Mucosa of stomach (tissue), 1 donor: Measurements from ENCODE around the gene SH3BP5.
"Not testable (repeated sequence)": the region's sequence is repeated elsewhere in the genome, so short reads cannot be mapped to it uniquely, and the experiment has no call there.

Experiments
- H3K27me3 ChIP-seq: one replicate; pipeline ENCODE4 v1.7.0; 2013; ENCODE audit warnings: mild to moderate bottlenecking, low read length; ENCODE audit not compliant: control insufficient read depth, insufficient read depth
- H3K36me3 ChIP-seq: one replicate; pipeline ENCODE4 v1.7.0; 2013; ENCODE audit warnings: low read length; ENCODE audit not compliant: control insufficient read depth, insufficient read depth
- H3K4me1 ChIP-seq: one replicate; pipeline ENCODE4 v1.7.0; 2013; ENCODE audit warnings: mild to moderate bottlenecking, low read length; ENCODE audit not compliant: control insufficient read depth, insufficient read depth
- H3K4me3 ChIP-seq: one replicate; pipeline ENCODE4 v1.7.0; 2013; ENCODE audit warnings: low read length
- H3K9ac ChIP-seq: one replicate; pipeline ENCODE4 v1.7.0; 2013; ENCODE audit warnings: mild to moderate bottlenecking, low read length, moderate library complexity
- H3K9me3 ChIP-seq: one replicate; pipeline ENCODE4 v1.7.0; 2013; ENCODE audit warnings: mild to moderate bottlenecking, low read length, moderate library complexity; ENCODE audit not compliant: control insufficient read depth
- donor health status: Pancreatic carcinoma.

The SH3BP5 gene

DNA sequence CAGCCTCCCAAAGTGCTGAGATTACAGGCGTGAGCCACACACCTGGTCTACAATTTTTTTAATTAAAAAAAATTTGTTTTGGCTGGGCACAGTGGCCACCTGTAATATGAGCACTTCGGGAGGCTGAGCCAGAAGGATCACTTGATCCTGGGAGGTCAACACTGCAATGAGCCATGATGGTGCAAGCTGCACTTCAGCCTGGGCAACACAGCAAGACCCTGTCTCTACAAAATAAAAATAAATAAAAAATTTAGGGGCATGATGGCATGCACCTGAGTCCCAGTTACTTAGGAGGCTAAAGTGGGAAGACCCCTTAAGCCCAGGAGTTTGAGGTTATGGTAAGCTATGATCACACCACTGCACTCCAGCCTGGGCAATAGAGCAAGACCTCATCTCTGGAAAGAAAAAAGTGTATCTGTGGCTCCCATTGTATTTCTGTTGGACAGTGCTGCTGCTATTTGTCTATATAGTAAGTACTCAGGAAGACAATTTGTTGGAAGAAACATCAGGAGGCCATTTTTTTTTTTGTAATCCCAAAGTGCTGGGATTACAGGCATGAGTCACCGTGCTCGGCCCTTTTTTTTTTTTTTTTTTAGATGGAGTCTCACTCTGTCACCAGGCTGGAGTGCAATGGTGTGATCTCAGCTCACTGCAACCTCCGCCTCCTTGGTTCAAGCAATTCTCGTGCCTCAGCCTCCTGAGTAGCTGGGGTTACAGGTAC, 27.5 kb upstream of the SH3BP5 start:
- H3K9ac ChIP-seq, result no peak overlapping the region
- no peaks in the 10 kb centered on the region for H3K27me3 ChIP-seq
- H3K4me3 ChIP-seq, result no peak overlapping the region
- H3K4me1 ChIP-seq, result no peaks in the 10 kb centered on the region
- H3K9me3 ChIP-seq, result no peaks in the 10 kb centered on the region
- H3K36me3 ChIP-seq, result no peaks in the 10 kb centered on the region

DNA sequence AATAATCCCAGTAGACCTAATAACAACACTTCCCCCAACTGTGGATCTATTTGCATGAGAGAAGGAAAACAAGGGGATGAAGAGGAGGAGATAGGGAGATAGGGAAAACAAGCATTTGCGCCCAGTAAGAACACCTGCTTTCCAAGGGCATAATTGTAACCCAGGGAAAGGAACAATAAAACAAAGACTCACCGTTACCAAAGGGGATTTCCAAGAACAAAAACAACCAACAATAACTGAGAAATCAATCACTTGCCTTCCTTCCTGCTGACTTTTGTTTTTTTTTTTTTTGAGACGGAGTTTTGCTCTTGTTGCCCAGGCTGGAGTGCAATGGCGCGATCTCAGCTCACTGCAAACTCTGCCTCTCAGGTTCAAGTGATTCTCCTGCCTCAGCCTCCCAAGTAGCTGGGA, 24.3 kb upstream of the SH3BP5 start:
- H3K36me3 ChIP-seq, H3K4me1 ChIP-seq, H3K9me3 ChIP-seq, H3K27me3 ChIP-seq, H3K9ac ChIP-seq, H3K4me3 ChIP-seq: not testable (repeated sequence)

DNA sequence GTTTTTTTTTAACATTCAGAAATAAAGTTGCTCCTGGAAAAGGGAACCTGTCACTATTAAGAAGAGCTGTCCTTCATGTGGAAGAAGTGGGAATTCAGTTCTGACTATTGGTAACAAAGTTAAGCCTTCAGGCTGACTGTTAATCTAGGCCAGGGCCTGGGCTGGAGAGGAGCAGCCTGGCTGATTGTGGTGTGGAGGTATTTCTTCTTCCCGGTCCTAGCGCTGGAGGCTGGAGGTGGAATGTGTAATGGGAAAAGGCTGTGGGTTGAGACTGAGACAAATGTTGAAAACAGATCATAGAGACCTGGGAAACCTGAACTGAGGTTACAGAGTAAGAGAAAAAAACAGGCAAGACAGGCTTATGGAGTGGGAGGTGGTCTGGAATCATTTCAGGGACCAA, 23.8 kb upstream of the SH3BP5 start:
- Histone ChIP-seq H3K4me1 (no peaks in the 10 kb centered on the region), H3K9me3 (no peaks in the 10 kb centered on the region), H3K36me3 (no peaks in the 10 kb centered on the region), H3K27me3 (no peaks in the 10 kb centered on the region), H3K4me3 (no peak overlapping the region), H3K9ac (no peak overlapping the region)

DNA sequence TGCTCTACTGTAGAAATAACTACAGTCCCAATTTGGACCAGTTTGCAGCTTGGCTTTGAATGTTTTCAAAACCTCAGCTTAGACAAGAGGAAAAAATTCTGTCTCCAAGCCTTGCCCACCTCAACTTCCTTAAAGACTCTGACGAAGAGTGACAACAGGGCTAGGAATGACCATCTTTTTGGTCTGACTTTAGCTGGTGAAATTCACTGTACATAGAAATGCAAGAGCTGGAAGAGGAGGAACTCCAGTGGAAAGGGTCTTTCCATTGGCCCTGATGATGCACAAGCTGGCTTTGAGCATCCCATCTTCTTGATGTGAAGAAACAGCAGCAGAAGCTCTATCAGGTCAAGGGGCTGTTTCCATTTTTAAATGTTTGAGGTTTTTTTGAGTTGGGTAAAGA, 22.7 kb upstream of the SH3BP5 start:
- H3K27me3 ChIP-seq, result no peaks in the 10 kb centered on the region
- H3K9ac ChIP-seq, result no peak overlapping the region
- H3K9me3 ChIP-seq, result no peaks in the 10 kb centered on the region
- no peak overlapping the region for H3K4me3 ChIP-seq
- no peaks in the 10 kb centered on the region for H3K4me1 ChIP-seq
- no peaks in the 10 kb centered on the region for H3K36me3 ChIP-seq

DNA sequence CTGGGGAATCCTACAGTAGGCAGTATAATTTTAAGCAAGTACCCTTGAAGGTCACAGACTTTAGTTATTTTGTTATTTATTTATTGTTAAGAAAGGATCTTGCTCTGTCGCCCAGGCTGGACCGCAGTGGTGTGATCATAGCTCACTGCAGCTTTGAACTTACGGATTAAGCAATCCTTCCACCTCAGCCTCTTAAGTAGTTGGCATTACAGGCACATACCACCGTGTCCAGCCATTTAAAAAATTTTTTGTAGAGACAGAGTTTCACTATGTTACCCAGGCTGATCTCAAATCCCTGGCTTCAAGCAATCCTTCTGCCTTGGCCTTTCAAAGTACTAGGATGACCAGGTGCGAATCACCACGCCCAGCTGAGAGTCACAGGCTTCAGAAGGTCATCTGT, 22.1 kb upstream of the SH3BP5 start:
- Histone ChIP-seq H3K4me3 (no peak overlapping the region), H3K9me3 (no peaks in the 10 kb centered on the region), H3K36me3 (no peaks in the 10 kb centered on the region), H3K4me1 (no peaks in the 10 kb centered on the region), H3K27me3 (no peaks in the 10 kb centered on the region), H3K9ac (no peak overlapping the region)

DNA sequence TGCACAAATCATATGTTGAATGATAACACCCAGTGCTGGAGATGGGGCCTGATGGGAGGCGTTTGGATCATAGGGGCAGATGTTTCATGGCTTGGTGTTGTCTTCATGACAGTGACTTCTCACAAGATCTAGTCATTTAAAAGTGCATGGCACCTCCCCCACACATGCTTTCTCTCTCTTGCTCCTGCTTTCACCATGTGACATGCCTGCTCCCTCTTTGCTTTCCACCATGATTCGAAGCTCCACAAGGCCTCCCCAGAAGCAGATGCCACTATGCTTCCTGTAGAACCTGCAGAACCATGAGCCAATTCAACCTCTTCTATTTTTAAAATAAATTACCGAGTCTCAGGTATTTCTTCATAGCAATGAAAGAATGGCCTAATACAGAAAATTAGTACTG, 17.8 kb upstream of the SH3BP5 start:
- H3K36me3 ChIP-seq, result no peaks in the 10 kb centered on the region
- no peak overlapping the region for H3K4me3 ChIP-seq
- H3K27me3 ChIP-seq, result no peaks in the 10 kb centered on the region
- H3K9me3 ChIP-seq, result no peaks in the 10 kb centered on the region
- no peaks in the 10 kb centered on the region for H3K4me1 ChIP-seq
- no peak overlapping the region for H3K9ac ChIP-seq

DNA sequence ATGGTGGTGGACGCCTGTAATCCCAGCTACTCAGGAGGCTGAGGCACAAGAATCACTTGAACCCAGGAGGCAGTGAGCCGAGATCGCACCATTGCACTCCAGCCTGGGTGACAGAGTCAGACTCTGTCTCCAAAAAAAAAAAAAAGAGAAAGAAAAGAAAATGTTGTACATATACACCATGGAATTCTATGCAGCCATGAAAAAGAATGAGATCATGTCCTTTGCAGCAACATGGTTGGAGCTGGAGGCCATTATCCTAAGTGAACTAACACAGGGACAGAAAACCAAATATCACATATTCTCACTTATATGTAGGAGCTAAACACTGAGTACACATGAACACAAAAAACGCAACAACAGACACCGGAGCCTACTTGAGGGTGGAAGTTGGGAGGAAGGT, 17.1 kb upstream of the SH3BP5 start:
- H3K9me3 ChIP-seq, H3K36me3 ChIP-seq, H3K27me3 ChIP-seq, H3K4me3 ChIP-seq, H3K4me1 ChIP-seq, H3K9ac ChIP-seq: not testable (repeated sequence)

DNA sequence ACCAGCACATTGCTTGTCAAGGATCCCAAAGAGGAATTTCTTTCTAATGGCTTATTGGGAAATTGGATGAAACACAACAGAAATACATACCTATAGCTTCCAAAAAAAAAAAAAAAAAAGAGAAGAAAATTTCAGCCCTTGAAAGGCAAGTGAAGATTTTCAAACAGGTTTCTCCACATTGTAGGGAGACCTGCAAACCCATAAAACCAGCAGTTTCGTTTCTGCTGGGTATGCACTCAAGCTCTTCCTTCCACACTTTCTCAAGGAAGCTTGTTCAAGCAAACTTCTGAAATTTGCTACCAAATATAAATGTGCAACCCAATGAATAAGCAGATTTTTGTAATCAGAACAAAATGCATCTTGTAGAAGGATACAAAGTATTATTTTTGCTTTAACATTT, 15.9 kb upstream of the SH3BP5 start:
- Histone ChIP-seq H3K27me3 (no peaks in the 10 kb centered on the region), H3K4me3 (no peak overlapping the region)

DNA sequence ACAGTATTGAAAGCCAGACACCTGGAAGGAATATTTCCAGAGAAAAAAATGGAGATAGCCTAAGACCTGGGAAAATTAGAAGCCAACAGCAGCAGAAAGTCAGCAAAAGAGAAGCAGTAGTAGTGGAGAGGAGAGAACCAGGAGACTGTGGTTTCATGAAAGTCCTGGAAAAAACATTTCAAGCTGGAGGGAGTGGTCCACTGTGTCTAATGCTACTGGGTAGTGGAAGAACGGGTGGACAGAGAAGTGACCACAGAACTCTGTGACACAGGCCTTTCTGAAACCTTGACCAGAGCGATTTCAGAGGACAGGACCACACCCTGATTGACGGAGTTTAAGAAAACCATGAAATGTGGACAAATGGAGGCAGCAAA, 15.3 kb upstream of the SH3BP5 start:
- Histone ChIP-seq H3K9ac (no peak overlapping the region), H3K9me3 (no peaks in the 10 kb centered on the region), H3K4me3 (no peak overlapping the region), H3K36me3 (no peaks in the 10 kb centered on the region), H3K4me1 (no peaks in the 10 kb centered on the region), H3K27me3 (no peaks in the 10 kb centered on the region)

More for the DNA sequence above, 15.9 kb upstream of the SH3BP5 start:
- no peaks in the 10 kb centered on the region for H3K4me1 ChIP-seq
- H3K36me3 ChIP-seq, result no peaks in the 10 kb centered on the region
- no peak overlapping the region for H3K9ac ChIP-seq
- H3K9me3 ChIP-seq, result no peaks in the 10 kb centered on the region

DNA sequence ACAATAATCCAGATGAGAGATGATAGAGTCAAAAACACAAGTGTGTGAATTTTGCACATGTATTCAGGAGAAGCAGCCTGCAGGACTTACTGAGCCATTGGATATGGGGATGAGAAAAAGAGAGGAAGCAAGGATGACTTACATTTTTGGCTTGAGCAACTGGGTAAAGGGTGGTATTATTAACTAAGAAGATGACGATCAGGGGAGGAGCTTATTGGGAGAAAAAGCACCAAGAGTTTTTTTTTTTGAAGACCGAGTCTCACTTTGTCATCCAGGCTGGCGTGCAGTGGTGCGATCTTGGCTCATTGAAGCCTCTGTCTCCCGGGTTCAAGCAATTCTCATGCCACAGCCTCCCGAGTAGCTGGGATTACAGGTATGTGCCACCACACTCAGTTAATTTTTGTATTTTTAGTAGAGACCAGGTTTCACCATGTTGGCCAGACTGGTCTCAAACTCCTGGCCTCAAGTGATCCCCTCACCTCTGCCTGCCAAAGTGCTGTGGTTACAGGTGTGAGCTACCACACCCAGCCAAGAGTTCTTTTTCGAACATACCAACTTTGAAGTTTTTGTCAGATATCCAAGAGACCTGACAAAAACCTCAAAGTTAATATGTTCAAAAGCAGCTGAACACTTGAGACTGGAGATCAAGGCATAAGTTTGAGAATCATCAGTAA, 14.8 kb upstream of the SH3BP5 start:
- H3K4me1 ChIP-seq, result no peaks in the 10 kb centered on the region
- H3K4me3 ChIP-seq, result no peak overlapping the region
- H3K9ac ChIP-seq, result no peak overlapping the region
- H3K36me3 ChIP-seq, result no peaks in the 10 kb centered on the region
- H3K9me3 ChIP-seq, result no peaks in the 10 kb centered on the region
- no peaks in the 10 kb centered on the region for H3K27me3 ChIP-seq

DNA sequence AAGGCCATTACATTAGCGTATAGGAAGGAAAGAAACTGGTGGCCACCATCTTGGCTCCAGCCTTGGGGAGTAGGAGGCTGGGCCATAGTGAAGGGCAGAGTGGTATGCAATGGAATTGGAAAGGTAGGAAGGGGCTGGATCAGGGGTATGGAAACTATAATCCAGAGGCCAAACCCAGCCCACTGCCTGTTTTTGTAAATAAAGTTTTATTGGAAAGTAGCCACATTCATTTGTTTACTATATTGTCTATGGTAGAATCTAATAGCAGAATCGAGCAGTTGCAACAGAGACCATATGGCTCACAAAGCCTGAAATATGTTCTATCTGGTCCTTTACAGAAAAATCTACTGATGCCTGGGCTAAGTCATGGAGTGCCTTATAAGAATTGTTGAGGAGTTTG, 14.1 kb upstream of the SH3BP5 start:
- no peaks in the 10 kb centered on the region for H3K36me3 ChIP-seq
- no peaks in the 10 kb centered on the region for H3K4me1 ChIP-seq
- no peaks in the 10 kb centered on the region for H3K27me3 ChIP-seq
- H3K9me3 ChIP-seq, result no peaks in the 10 kb centered on the region
- H3K9ac ChIP-seq, result no peak overlapping the region
- no peak overlapping the region for H3K4me3 ChIP-seq

DNA sequence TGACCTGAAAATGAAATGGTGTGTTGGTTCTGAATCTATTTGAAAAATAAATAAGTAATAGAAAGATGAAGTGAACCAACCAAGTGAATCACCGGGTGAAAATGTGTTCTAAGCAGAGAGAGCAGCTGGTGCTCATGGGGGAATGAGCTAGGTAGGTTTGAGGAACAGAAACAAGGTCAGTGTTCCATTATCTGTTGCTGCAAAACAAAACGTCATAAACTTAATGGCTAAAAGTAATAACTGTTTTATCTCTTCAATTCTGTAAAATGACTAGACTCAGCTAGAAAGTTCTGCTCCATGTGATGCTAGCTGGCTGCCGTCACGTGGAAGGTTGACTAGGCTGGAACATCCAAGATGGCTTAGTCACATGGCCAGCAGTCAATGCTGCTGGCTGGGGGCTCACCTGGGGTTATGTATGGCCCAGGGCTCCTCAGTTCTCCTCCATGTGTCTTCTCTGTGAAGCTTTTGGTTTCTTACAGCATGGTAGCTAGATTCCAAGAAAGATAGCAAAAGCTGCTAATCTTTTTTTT, 13.3 kb upstream of the SH3BP5 start:
- Histone ChIP-seq H3K4me3 (no peak overlapping the region), H3K4me1 (no peaks in the 10 kb centered on the region)

More for the DNA sequence above, 13.3 kb upstream of the SH3BP5 start:
- no peaks in the 10 kb centered on the region for H3K36me3 ChIP-seq
- no peaks in the 10 kb centered on the region for H3K27me3 ChIP-seq
- H3K9me3 ChIP-seq, result no peaks in the 10 kb centered on the region
- H3K9ac ChIP-seq, result no peak overlapping the region
